K562 (cell line): Measurements from ENCODE around the gene CUL4B. TPM values are rescaled to one million over a fixed set of nuclear protein-coding genes. Genes with fewer than 3 reads are reported as not detected.

Experiments used
- CXXC5 ChIP-seq: fragments of 250-450 bp; sonication (Bioruptor Pico); IDR thresholded peaks from 2 replicates; pipeline ENCODE4 v1.8.0; 2022; ENCODE audit warnings: inconsistent platforms, mild to moderate bottlenecking, moderate library complexity
- EHMT2 ChIP-seq: fragments of 450-650 bp; IDR thresholded peaks from 2 replicates; pipeline ENCODE4 v1.6.1; 2018; ENCODE audit warnings: antibody characterized with exemption
- FOXK2 ChIP-seq, 2 experiments: fragments of 450-650 bp; IDR thresholded peaks in 1 of 2; conservative IDR thresholded peaks in 1 of 2; 2 replicates each; pipeline ENCODE4 v1.6.1; 2016; ENCODE audit warnings: low read depth in 2 of 2, mild to moderate bottlenecking in 1 of 2
- JUN ChIP-seq, 2 experiments: sonication (generic) in 1 of 2; formaldehyde crosslinking in 1 of 2; IDR thresholded peaks; 2 replicates each; pipeline versions ENCODE4 v1.6.1 to v1.8.0; 2012 to 2022; ENCODE audit warnings: borderline replicate concordance in 2 of 2, mild to moderate bottlenecking in 2 of 2, improper control_type of control experiment in 1 of 2, low read depth in 1 of 2, low read length in 1 of 2, missing genetic modification reagents in 1 of 2
- MYBL2 ChIP-seq, 2 experiments: fragments of 450-650 bp in 1 of 2; sonication (generic) in 1 of 2; formaldehyde crosslinking in 1 of 2; IDR thresholded peaks; 2 replicates each; pipeline versions ENCODE4 v1.6.1 to v1.8.1; 2017 to 2022; ENCODE audit warnings: borderline replicate concordance in 1 of 2, inconsistent platforms in 1 of 2, low read depth in 1 of 2, mild to moderate bottlenecking in 1 of 2, missing genetic modification reagents in 1 of 2, moderate library complexity in 1 of 2
- NFIX ChIP-seq: fragments of 250-450 bp; sonication (Bioruptor Pico); IDR thresholded peaks from 2 replicates; pipeline ENCODE4 v1.4.0; 2020; ENCODE audit warnings: low read depth, mild to moderate bottlenecking, moderate library complexity
- NR2C2 ChIP-seq, 2 experiments: fragments of 200-800 bp in 1 of 2; sonication (Bioruptor generic) in 1 of 2; sonication (generic) in 1 of 2; formaldehyde crosslinking in 1 of 2; IDR thresholded peaks; 2 replicates each; pipeline versions ENCODE4 v1.6.1 to v1.8.0; 2016 to 2022; ENCODE audit warnings: mild to moderate bottlenecking in 1 of 2, missing compliant biosample characterization in 1 of 2, missing genetic modification characterization in 1 of 2, missing genetic modification reagents in 1 of 2
- POLR2H ChIP-seq: IDR thresholded peaks from 2 replicates; pipeline ENCODE4 v1.6.1; 2016; ENCODE audit warnings: missing genetic modification characterization, low read depth, mild to moderate bottlenecking, control low read depth, missing compliant biosample characterization, moderate library complexity
- SMARCC2 ChIP-seq: fragments of 450-650 bp; IDR thresholded peaks from 2 replicates; pipeline ENCODE4 v1.6.1; 2017; ENCODE audit warnings: antibody characterized with exemption, moderate library complexity, mild to moderate bottlenecking, low read depth
- TEAD1 ChIP-seq, 2 experiments: fragments of 450-650 bp in 1 of 2; sonication (generic) in 1 of 2; formaldehyde crosslinking; IDR thresholded peaks; 2 replicates each; pipeline versions ENCODE4 v1.4.0 to v1.8.0; 2020 to 2022; ENCODE audit warnings: mild to moderate bottlenecking in 2 of 2, missing genetic modification reagents in 1 of 2
- TGIF2 ChIP-seq: sonication (generic); formaldehyde crosslinking; IDR thresholded peaks from 2 replicates; pipeline ENCODE4 v1.8.1; 2022; ENCODE audit warnings: mild to moderate bottlenecking, missing genetic modification reagents, moderate library complexity
- ZBED1 ChIP-seq: IDR thresholded peaks from 2 replicates; pipeline ENCODE4 v1.6.1; 2014
- ZBTB1 ChIP-seq: sonication (generic); formaldehyde crosslinking; IDR thresholded peaks from 2 replicates; pipeline ENCODE4 v1.8.1; 2023; ENCODE audit warnings: missing genetic modification reagents, low read depth, mild to moderate bottlenecking, borderline replicate concordance
- polyA plus RNA-seq, 8 experiments: library from polyadenylated mRNA; depleted of rRNA in 4 of 8; stranded (reverse) in 5 of 8; unstranded in 3 of 8; fragments of >200 nt; fragmentation: Nextera tagmentation in 2 of 8; fragmentation: Illumina TruSeq in 1 of 8; extraction: Ambion mirVana in 2 of 8; extraction: Trizol in 1 of 8; gene quantifications; 2 replicates each; pipeline versions ENCODE4 v1.2.1 to v1.2.3, GENCODE V29; 2011 to 2014; ENCODE audit warnings: inconsistent platforms in 1 of 8, missing spikeins in 1 of 8
- total RNA-seq, 7 experiments: library from RNA; depleted of rRNA in 6 of 7; stranded (reverse); fragments of >200 nt in 6 of 7; fragmentation: Illumina TruSeq in 2 of 7; extraction: Trizol in 2 of 7; gene quantifications; 2 replicates each; pipeline versions ENCODE4 v1.2.1 to v1.2.3, GENCODE V29; 2011 to 2021; ENCODE audit warnings: low replicate concordance in 1 of 7
- TF ChIP-seq, protein P1 (sequence below): fragments of 250-450 bp; sonication (Bioruptor Pico); IDR thresholded peaks from 2 replicates; pipeline ENCODE4 v1.4.0; 2020; ENCODE audit warnings: mild to moderate bottlenecking, moderate library complexity
- TF ChIP-seq, protein P2 (sequence below), 2 experiments: fragments of 450-650 bp; IDR thresholded peaks; 2 replicates each; pipeline ENCODE4 v1.6.1; 2018; ENCODE audit warnings: mild to moderate bottlenecking in 2 of 2, low read depth in 1 of 2; ENCODE audit not compliant: partially characterized antibody in 2 of 2
- TF ChIP-seq, protein P3 (sequence below): fragments of 250-450 bp; sonication (Bioruptor Pico); IDR thresholded peaks from 2 replicates; pipeline ENCODE4 v1.6.1; 2021; ENCODE audit warnings: mild to moderate bottlenecking

Gene CUL4B
- total and polyA plus RNA-seq, 9 of the 15 experiments (the other 6 are each of a cell fraction or from before 2014, with no cell fraction given): 15.0 to 41.7 (median 37.5) TPM

DNA sequence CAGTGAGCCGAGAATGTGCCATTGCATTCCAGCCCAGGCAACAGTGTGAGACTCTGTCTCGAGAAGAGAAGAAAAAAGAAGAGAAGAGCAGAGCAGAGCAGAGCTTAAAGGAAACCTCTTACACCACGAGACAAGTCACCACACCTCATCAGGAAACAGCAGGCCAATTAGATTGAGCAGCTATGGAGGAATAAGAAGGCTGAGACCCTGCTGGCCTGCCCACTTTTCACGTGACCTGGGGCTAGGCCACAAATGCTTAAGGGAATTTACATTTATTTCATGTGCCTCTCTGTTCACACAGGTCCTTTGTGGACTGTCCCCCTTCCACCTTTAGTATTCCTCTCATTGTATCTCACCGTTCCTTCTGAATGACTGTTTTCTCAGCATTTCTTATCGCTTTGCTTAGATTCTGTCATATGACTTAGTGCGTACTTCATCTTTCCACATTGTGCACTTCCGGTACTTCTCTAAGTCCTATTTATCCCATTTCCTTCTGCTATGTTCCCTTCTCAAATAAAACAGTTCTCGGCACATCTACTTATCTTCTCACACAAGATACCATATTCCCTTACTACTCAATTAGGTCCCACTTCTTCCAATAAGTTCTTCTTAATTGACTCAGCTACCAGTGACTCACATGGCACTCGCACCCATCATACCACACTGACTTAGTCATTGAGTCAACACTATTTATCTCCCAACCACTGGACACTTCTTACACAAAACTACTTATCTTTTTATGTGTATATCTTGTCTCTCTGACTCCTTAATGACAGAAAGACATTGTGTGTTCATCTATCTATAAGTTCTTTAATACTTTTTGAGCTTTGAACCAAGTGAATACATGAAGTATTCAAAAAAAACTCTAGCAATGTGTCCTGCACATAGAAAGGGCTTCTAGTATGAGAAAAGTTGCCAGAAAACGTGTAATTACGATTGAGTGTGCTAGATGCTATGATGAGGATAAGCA lies 11.0 kb downstream of the CUL4B start (continued):
- TF ChIP-seq ZBED1 (no peak), FOXK2 (conservative IDR thresholded peaks at IDR 0.05 in 1 of 2, IDR thresholded peaks at IDR 0.05 in 1 of 2; ENCODE audit: low read depth in 2 of 2) (peak; percentile 27 to 28; a peak in 1 of 4 replicates), TEAD1 (CRISPR knock-in tag; IDR thresholded peaks at IDR 0.05) (peak; percentile 38 to 79; a peak in 1 of 4 replicates), JUN (IDR thresholded peaks at IDR 0.05; ENCODE audit: borderline replicate concordance, low read depth, low read length) (peak; percentile 95), JUN (CRISPR knock-in tag; IDR thresholded peaks at IDR 0.05; ENCODE audit: borderline replicate concordance) (no peak), ZBTB1 (CRISPR knock-in tag) (no peak), CXXC5 (peak; percentile 61), NR2C2 (CRISPR knock-in tag; IDR thresholded peaks at IDR 0.05) (no peak), NR2C2 (tag; IDR thresholded peaks at IDR 0.05) (peak; percentile 43), TGIF2 (no peak), NFIX (CRISPR knock-in tag) (no peak), EHMT2 (peak; percentile 13; the same call in 1 of the 2 replicates), POLR2H (tag) (peak; percentile 34; the same call in 1 of the 2 replicates), MYBL2 (IDR thresholded peaks at IDR 0.05; ENCODE audit: low read depth) (no peak), MYBL2 (CRISPR knock-in tag; IDR thresholded peaks at IDR 0.05; ENCODE audit: borderline replicate concordance) (no peak), SMARCC2 (peak; percentile 94)
- TF ChIP-seq, protein P1, sequence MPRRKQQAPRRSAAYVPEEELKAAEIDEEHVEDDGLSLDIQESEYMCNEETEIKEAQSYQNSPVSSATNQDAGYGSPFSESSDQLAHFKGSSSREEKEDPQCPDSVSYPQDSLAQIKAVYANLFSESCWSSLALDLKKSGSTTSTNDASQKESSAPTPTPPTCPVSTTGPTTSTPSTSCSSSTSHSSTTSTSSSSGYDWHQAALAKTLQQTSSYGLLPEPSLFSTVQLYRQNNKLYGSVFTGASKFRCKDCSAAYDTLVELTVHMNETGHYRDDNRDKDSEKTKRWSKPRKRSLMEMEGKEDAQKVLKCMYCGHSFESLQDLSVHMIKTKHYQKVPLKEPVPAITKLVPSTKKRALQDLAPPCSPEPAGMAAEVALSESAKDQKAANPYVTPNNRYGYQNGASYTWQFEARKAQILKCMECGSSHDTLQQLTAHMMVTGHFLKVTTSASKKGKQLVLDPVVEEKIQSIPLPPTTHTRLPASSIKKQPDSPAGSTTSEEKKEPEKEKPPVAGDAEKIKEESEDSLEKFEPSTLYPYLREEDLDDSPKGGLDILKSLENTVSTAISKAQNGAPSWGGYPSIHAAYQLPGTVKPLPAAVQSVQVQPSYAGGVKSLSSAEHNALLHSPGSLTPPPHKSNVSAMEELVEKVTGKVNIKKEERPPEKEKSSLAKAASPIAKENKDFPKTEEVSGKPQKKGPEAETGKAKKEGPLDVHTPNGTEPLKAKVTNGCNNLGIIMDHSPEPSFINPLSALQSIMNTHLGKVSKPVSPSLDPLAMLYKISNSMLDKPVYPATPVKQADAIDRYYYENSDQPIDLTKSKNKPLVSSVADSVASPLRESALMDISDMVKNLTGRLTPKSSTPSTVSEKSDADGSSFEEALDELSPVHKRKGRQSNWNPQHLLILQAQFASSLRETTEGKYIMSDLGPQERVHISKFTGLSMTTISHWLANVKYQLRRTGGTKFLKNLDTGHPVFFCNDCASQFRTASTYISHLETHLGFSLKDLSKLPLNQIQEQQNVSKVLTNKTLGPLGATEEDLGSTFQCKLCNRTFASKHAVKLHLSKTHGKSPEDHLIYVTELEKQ: no peak
- TF ChIP-seq, protein P2, sequence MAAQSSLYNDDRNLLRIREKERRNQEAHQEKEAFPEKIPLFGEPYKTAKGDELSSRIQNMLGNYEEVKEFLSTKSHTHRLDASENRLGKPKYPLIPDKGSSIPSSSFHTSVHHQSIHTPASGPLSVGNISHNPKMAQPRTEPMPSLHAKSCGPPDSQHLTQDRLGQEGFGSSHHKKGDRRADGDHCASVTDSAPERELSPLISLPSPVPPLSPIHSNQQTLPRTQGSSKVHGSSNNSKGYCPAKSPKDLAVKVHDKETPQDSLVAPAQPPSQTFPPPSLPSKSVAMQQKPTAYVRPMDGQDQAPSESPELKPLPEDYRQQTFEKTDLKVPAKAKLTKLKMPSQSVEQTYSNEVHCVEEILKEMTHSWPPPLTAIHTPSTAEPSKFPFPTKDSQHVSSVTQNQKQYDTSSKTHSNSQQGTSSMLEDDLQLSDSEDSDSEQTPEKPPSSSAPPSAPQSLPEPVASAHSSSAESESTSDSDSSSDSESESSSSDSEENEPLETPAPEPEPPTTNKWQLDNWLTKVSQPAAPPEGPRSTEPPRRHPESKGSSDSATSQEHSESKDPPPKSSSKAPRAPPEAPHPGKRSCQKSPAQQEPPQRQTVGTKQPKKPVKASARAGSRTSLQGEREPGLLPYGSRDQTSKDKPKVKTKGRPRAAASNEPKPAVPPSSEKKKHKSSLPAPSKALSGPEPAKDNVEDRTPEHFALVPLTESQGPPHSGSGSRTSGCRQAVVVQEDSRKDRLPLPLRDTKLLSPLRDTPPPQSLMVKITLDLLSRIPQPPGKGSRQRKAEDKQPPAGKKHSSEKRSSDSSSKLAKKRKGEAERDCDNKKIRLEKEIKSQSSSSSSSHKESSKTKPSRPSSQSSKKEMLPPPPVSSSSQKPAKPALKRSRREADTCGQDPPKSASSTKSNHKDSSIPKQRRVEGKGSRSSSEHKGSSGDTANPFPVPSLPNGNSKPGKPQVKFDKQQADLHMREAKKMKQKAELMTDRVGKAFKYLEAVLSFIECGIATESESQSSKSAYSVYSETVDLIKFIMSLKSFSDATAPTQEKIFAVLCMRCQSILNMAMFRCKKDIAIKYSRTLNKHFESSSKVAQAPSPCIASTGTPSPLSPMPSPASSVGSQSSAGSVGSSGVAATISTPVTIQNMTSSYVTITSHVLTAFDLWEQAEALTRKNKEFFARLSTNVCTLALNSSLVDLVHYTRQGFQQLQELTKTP (IDR thresholded peaks at IDR 0.05; ENCODE audit: low read depth in 1 of 2, partially characterized antibody in 2 of 2): peak in 1 of 2 experiments; percentile 74
- TF ChIP-seq, protein P3, sequence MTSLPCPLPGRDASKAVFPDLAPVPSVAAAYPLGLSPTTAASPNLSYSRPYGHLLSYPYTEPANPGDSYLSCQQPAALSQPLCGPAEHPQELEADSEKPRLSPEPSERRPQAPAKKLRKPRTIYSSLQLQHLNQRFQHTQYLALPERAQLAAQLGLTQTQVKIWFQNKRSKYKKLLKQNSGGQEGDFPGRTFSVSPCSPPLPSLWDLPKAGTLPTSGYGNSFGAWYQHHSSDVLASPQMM (CRISPR knock-in tag): no peak
